ENCODE data around the gene ERCC6L2. TPM values are rescaled to one million over a fixed set of nuclear protein-coding genes. Genes with fewer than 3 reads are reported as not detected.

The ERCC6L2 gene
- total RNA-seq, 1 experiment from 2014 or later, result 20.3 TPM

DNA sequence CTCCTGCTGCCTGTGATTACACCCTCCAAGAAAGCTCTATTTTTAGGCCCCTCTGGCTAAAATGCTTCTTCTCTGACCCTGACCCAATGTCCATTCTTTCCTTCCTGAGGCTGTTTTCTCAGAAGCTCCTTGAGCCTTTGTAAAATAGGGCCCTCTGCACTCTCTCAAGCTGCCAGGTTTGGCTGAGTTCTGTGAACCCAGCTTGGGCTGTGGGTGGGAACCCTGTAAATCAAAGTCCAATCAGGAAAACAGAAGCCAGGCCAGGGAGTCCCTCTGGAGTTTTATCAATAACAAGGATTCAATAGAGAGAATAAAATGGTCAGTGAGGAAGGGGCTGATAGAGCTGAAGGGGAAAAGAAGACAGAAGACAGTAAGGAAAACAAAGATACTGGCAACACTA is 43.7 kb upstream of the ERCC6L2 start:
- Mint-ChIP-seq H3K27ac (ENCODE audit: unreplicated experiment) (no peak overlapping the region), H3K36me3 (ENCODE audit: insufficient read depth, unreplicated experiment) (no peaks in the 10 kb centered on the region), H3K9me3 (ENCODE audit: low read depth, unreplicated experiment) (no peaks in the 10 kb centered on the region), H3K4me1 (ENCODE audit: low read depth, unreplicated experiment) (no peaks in the 10 kb centered on the region), H3K4me3 (ENCODE audit: low read depth, unreplicated experiment) (no peak overlapping the region), H3K27me3 (ENCODE audit: unreplicated experiment) (peaks cover 56% of the 10 kb centered on the region)
- CTCF ChIA-PET, result no interaction called here
- TF ChIP-seq, protein P1, sequence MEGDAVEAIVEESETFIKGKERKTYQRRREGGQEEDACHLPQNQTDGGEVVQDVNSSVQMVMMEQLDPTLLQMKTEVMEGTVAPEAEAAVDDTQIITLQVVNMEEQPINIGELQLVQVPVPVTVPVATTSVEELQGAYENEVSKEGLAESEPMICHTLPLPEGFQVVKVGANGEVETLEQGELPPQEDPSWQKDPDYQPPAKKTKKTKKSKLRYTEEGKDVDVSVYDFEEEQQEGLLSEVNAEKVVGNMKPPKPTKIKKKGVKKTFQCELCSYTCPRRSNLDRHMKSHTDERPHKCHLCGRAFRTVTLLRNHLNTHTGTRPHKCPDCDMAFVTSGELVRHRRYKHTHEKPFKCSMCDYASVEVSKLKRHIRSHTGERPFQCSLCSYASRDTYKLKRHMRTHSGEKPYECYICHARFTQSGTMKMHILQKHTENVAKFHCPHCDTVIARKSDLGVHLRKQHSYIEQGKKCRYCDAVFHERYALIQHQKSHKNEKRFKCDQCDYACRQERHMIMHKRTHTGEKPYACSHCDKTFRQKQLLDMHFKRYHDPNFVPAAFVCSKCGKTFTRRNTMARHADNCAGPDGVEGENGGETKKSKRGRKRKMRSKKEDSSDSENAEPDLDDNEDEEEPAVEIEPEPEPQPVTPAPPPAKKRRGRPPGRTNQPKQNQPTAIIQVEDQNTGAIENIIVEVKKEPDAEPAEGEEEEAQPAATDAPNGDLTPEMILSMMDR (IDR thresholded peaks at IDR 0.05; ENCODE audit: unreplicated experiment), result no peak
- intact Hi-C loops (cut with micrococcal nuclease; ENCODE audit: unreplicated experiment), result no loop called here
- BruUV-seq (replicated peaks), result no TSS peak
- DNase-seq, result no peak

DNA sequence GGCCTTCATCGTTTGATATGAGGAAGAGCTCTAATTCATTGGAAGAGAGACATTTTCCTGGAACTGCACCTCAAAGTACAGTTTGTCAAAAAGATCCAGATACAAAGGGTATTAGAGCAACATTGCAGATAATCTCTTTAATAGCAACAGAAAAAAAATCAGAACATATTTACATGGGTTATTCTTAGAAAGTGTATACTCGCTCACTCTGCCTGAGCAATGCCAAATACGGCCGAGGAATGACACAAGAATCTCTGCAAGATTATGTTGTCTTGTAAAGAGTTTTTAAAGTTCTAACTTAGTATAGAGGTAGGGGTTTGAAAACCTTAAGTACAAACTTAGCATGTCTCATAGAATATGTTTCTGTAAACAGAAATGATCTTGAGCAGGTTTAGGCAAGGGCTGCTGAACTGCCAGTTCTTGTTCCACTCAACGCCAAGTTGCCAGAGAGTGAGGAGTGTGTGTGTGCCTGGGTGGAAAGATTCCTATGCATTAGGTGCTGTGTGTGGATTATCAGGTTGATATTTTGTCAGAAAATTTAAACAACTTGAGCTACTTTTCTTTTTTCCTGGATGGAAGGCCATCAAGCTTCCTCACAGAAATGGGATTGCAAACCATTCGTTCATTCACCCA is 41.8 kb upstream of the ERCC6L2 start:
- Mint-ChIP-seq H3K27ac (ENCODE audit: unreplicated experiment) (no peak overlapping the region), H3K9me3 (ENCODE audit: low read depth, unreplicated experiment) (no peaks in the 10 kb centered on the region), H3K36me3 (ENCODE audit: insufficient read depth, unreplicated experiment) (no peaks in the 10 kb centered on the region), H3K4me1 (ENCODE audit: low read depth, unreplicated experiment) (no peaks in the 10 kb centered on the region), H3K27me3 (ENCODE audit: unreplicated experiment) (peaks cover 38% of the 10 kb centered on the region), H3K4me3 (ENCODE audit: low read depth, unreplicated experiment) (no peak overlapping the region)
- CTCF ChIA-PET, result no interaction called here
- intact Hi-C loops (cut with micrococcal nuclease; ENCODE audit: unreplicated experiment), result no loop called here
- TF ChIP-seq, protein P1 (IDR thresholded peaks at IDR 0.05; ENCODE audit: unreplicated experiment), result no peak
- DNase-seq, result no peak
- BruUV-seq (replicated peaks), result no TSS peak

DNA sequence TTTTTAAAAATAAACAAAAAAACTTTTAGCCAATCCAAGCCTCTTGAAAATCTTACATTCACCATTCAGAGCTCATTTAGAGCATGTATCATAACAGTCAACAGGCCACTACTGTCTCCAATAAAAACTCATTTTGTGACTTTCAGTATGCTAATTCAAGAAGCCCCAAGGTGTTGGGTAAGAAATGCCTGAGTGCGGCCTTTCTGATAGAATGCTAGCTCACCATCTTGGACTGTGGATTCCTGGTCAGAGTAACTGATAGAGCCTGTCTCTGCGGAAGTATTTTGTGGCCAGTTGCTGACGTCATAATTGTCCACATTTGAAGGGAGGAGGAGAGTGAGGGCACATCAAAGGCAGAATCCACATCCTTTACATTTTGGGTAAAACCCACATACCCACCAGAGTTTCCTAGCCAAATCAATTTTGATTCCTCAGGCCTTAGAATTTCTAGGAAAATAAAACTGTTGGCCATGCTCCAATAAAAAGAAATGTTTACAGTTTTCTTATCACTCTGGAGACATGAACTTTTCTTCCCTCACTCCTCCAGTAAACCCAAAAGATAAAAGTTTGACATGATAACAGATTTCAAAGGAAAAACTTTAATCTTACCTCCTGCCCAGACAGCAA is 41.1 kb upstream of the ERCC6L2 start:
- no peaks in the 10 kb centered on the region for H3K4me1 Mint-ChIP-seq (ENCODE audit: low read depth, unreplicated experiment)
- H3K27me3 Mint-ChIP-seq (ENCODE audit: unreplicated experiment), result peaks cover 31% of the 10 kb centered on the region
- H3K36me3 Mint-ChIP-seq (ENCODE audit: insufficient read depth, unreplicated experiment), result no peaks in the 10 kb centered on the region
- DNase-seq, result no peak
- no peaks in the 10 kb centered on the region for H3K9me3 Mint-ChIP-seq (ENCODE audit: low read depth, unreplicated experiment)
- no peak overlapping the region for H3K4me3 Mint-ChIP-seq (ENCODE audit: low read depth, unreplicated experiment)
- CTCF ChIA-PET, result interaction anchor here (0.6 kb wide), 1 partner anchor 217 kb away, joined by 4 read pairs; no protein-coding TSS in a partner anchor
- BruUV-seq (replicated peaks), result no TSS peak
- intact Hi-C loops (cut with micrococcal nuclease; ENCODE audit: unreplicated experiment), result no loop called here
- TF ChIP-seq, protein P1 (IDR thresholded peaks at IDR 0.05; ENCODE audit: unreplicated experiment), result no peak
- H3K27ac Mint-ChIP-seq (ENCODE audit: unreplicated experiment), result no peak overlapping the region

DNA sequence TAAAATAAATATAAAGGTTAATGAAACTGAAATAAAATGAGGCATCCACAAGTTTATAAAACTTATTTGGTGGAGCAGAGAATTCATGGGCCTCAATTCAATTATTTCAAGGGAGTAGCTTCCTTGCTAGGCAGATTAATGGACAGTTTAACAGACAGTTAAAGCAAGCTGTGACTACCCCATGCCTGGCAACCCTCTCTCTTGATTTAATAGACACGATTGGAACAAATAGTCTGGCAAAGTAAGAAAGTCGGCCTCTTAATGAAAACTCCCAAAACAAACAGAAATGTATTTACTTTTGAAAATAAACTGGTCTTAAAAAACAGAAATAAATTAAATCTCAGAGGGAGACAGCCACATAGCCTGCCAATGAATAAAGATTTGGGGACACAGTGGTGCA is 40.1 kb upstream of the ERCC6L2 start:
- TF ChIP-seq, protein P1 (IDR thresholded peaks at IDR 0.05; ENCODE audit: unreplicated experiment), result no peak
- CTCF ChIA-PET, result interaction anchor here (0.5 to 0.6 kb wide), 2 partner anchors 218 to 583 kb away, joined by 3 to 4 read pairs; no protein-coding TSS in a partner anchor
- DNase-seq, result no peak
- Mint-ChIP-seq H3K27me3 (ENCODE audit: unreplicated experiment) (peaks cover 21% of the 10 kb centered on the region), H3K4me1 (ENCODE audit: low read depth, unreplicated experiment) (no peaks in the 10 kb centered on the region), H3K36me3 (ENCODE audit: insufficient read depth, unreplicated experiment) (no peaks in the 10 kb centered on the region), H3K9me3 (ENCODE audit: low read depth, unreplicated experiment) (no peaks in the 10 kb centered on the region), H3K27ac (ENCODE audit: unreplicated experiment) (no peak overlapping the region), H3K4me3 (ENCODE audit: low read depth, unreplicated experiment) (no peak overlapping the region)
- intact Hi-C loops (cut with micrococcal nuclease; ENCODE audit: unreplicated experiment), result no loop called here
- no TSS peak for BruUV-seq (replicated peaks)
